Sigmoid colon (tissue), 7 donors: ENCODE measurements around the gene COL25A1. TPM values are rescaled to one million over a fixed set of nuclear protein-coding genes. Genes with fewer than 3 reads are reported as not detected.
"Not testable (repeated sequence)": the region's sequence is repeated elsewhere in the genome, so short reads cannot be mapped to it uniquely, and the experiment has no call there.

ENCODE experiments used
- DNase-seq: peaks from one replicate; pipeline ENCODE4 v3.0.0-alpha.2; 2019
- H3K27ac ChIP-seq, 4 donors: fragments of 200-600 bp; sonication (generic); one replicate each; pipeline ENCODE4 v1.5.1; 2016 to 2019; ENCODE audit warnings: mild to moderate bottlenecking in 1 of 4
- H3K27me3 ChIP-seq, 3 donors: fragments of 200-600 bp; sonication (generic); one replicate each; pipeline ENCODE4 v1.5.1; 2019; ENCODE audit warnings: mild to moderate bottlenecking in 1 of 3
- H3K36me3 ChIP-seq, 4 donors: fragments of 200-600 bp; sonication (generic); one replicate each; pipeline ENCODE4 v1.5.1; 2016 to 2019
- H3K4me1 ChIP-seq, 4 donors: fragments of 200-600 bp; sonication (generic); one replicate each; pipeline ENCODE4 v1.5.1; 2017 to 2019
- H3K4me3 ChIP-seq, 4 donors: fragments of 200-600 bp; sonication (generic); one replicate each; pipeline ENCODE4 v1.5.1; 2017 to 2019; ENCODE audit warnings: mild to moderate bottlenecking in 2 of 4, moderate library complexity in 1 of 4
- H3K9me3 ChIP-seq, 4 donors: fragments of 200-600 bp in 3 of 4; sonication (generic) in 3 of 4; one replicate each; pipeline versions ENCODE4 v1.5.1 to v1.6.1; 2013 to 2019
- CTCF ChIP-seq, 4 experiments: fragments of 450-650 bp in 3 of 4; fragments of 200-600 bp in 1 of 4; IDR thresholded peaks; one replicate each; pipeline ENCODE4 v1.5.1; 2016 to 2019; ENCODE audit warnings: antibody characterized with exemption in 4 of 4, mild to moderate bottlenecking in 3 of 4, moderate library complexity in 2 of 4
- EP300 ChIP-seq, 4 donors: sonication (generic); formaldehyde crosslinking; IDR thresholded peaks; one replicate each; pipeline ENCODE4 v1.6.1; 2017; ENCODE audit warnings: antibody characterized with exemption in 4 of 4
- POLR2A ChIP-seq, 2 donors: fragments of 450-650 bp; IDR thresholded peaks; one replicate each; pipeline ENCODE4 v1.6.1; 2016; ENCODE audit warnings: antibody characterized with exemption in 2 of 2, mild to moderate bottlenecking in 2 of 2, moderate library complexity in 2 of 2
- POLR2AphosphoS5 ChIP-seq, 4 donors: sonication (generic); formaldehyde crosslinking; IDR thresholded peaks; one replicate each; pipeline ENCODE4 v1.6.1; 2017; ENCODE audit warnings: antibody characterized with exemption in 4 of 4
- WGBS, 2 donors: extraction: QIAGEN DNeasy Blood & Tissue Kit; methylation state at CpG; one replicate each; pipeline ENCODE4 v1.1.7; 2013; 5-methylcytosine and 5-hydroxymethylcytosine counted together
- intact Hi-C: fragments of 100-400 bp; cut with DNase I; formaldehyde crosslinking; loops from one replicate; pipeline ENCODE4 v1.15.1; 2023
- polyA plus RNA-seq, 3 donors: library from polyadenylated mRNA; stranded (reverse); fragments of 200-250 nt; gene quantifications; one replicate each; pipeline ENCODE4 v1.2.3, GENCODE V29; 2013
- total RNA-seq, 4 donors: library from RNA; depleted of rRNA; stranded (reverse); fragments of >200 nt; gene quantifications; one replicate each; pipeline ENCODE4 v1.1.0, GENCODE V29; 2016
- donor health status: healthy with polysubstance abuse.
- donor health status: Bipolar disorder and iron deficiency.
- donor health status: healthy.

Gene COL25A1
- total and polyA plus RNA-seq, 7 donors = 0.15 to 1.4 (median 0.41) TPM; not detected in 2

GRCh38 chr4:109027016-109027500, 275.4 kb downstream of the COL25A1 start:
- Histone ChIP-seq H3K4me3 (no peak overlapping the region), H3K9me3 (no peaks in the 10 kb centered on the region), H3K27ac (no peak overlapping the region), H3K36me3 (no peaks in the 10 kb centered on the region), H3K4me1 (peaks cover 0 to 8% (median 0%) of the 10 kb centered on the region in 4 donors), H3K27me3 (no peaks in the 10 kb centered on the region)
- no peak for TF ChIP-seq CTCF (IDR thresholded peaks at IDR 0.05)
- DNase-seq = no peak
- WGBS, 2 donors = 58 to 89% methylated on average over 5 of the region's 5 CpGs
- intact Hi-C loops = no loop called here

GRCh38 chr4:109026588-109026987, 275.9 kb downstream of the COL25A1 start:
- intact Hi-C loops = no loop called here
- DNase-seq = no peak
- no peak overlapping the region for H3K27ac ChIP-seq
- 74 to 81% methylated on average over 4 of the region's 4 CpGs for WGBS, 2 donors
- no peaks in the 10 kb centered on the region for H3K36me3 ChIP-seq
- no peak overlapping the region for H3K4me3 ChIP-seq
- H3K9me3 ChIP-seq = peaks cover 0 to 3% (median 0%) of the 10 kb centered on the region in 4 donors
- H3K27me3 ChIP-seq = no peaks in the 10 kb centered on the region
- H3K4me1 ChIP-seq = peaks cover 0 to 8% (median 0%) of the 10 kb centered on the region in 4 donors
- no peak for TF ChIP-seq EP300 (IDR thresholded peaks at IDR 0.05)
- TF ChIP-seq POLR2A (IDR thresholded peaks at IDR 0.05) = no peak
- TF ChIP-seq POLR2AphosphoS5 (IDR thresholded peaks at IDR 0.05) = no peak
- TF ChIP-seq CTCF (IDR thresholded peaks at IDR 0.05) = no peak

GRCh38 chr4:109025471-109026076, 276.9 kb downstream of the COL25A1 start:
- no peaks in the 10 kb centered on the region for H3K36me3 ChIP-seq
- no peaks in the 10 kb centered on the region for H3K27me3 ChIP-seq
- peaks cover 0 to 3% (median 0%) of the 10 kb centered on the region in 4 donors for H3K9me3 ChIP-seq
- WGBS, 2 donors = 55 to 64% methylated on average over 3 of the region's 3 CpGs
- TF ChIP-seq CTCF (IDR thresholded peaks at IDR 0.05) (no peak), POLR2A (IDR thresholded peaks at IDR 0.05) (no peak), EP300 (IDR thresholded peaks at IDR 0.05) (no peak), POLR2AphosphoS5 (IDR thresholded peaks at IDR 0.05) (no peak)
- no peak overlapping the region for H3K4me3 ChIP-seq
- peaks cover 0 to 8% (median 0%) of the 10 kb centered on the region in 4 donors for H3K4me1 ChIP-seq
- H3K27ac ChIP-seq = no peak overlapping the region
- intact Hi-C loops = no loop called here
- DNase-seq = no peak

GRCh38 chr4:109022961-109023360, 279.5 kb downstream of the COL25A1 start:
- no peaks in the 10 kb centered on the region for H3K27me3 ChIP-seq
- H3K36me3 ChIP-seq = no peaks in the 10 kb centered on the region
- WGBS, 2 donors = 74 to 80% methylated on average over 1 of the region's 1 CpG
- peaks cover 0 to 8% (median 0%) of the 10 kb centered on the region in 4 donors for H3K4me1 ChIP-seq
- no peak for TF ChIP-seq EP300 (IDR thresholded peaks at IDR 0.05)
- no peak for TF ChIP-seq POLR2A (IDR thresholded peaks at IDR 0.05)
- no peak for TF ChIP-seq CTCF (IDR thresholded peaks at IDR 0.05)
- no peak for TF ChIP-seq POLR2AphosphoS5 (IDR thresholded peaks at IDR 0.05)
- no peak overlapping the region for H3K27ac ChIP-seq
- DNase-seq = no peak
- intact Hi-C loops = no loop called here
- H3K4me3 ChIP-seq = no peak overlapping the region
- peaks cover 0 to 3% (median 0%) of the 10 kb centered on the region in 4 donors for H3K9me3 ChIP-seq

- H3K27me3 ChIP-seq, H3K4me3 ChIP-seq, H3K9me3 ChIP-seq, H3K4me1 ChIP-seq, H3K27ac ChIP-seq, DNase-seq, intact Hi-C loops, H3K36me3 ChIP-seq: not testable (repeated sequence)
- 96 to 97% methylated on average over 6 of the region's 6 CpGs for WGBS, 2 donors
These were observed 280.8 kb downstream of the COL25A1 start for GRCh38 chr4:109021630-109022029.
